Measurements from ENCODE around the gene PTPRD.

DNA sequence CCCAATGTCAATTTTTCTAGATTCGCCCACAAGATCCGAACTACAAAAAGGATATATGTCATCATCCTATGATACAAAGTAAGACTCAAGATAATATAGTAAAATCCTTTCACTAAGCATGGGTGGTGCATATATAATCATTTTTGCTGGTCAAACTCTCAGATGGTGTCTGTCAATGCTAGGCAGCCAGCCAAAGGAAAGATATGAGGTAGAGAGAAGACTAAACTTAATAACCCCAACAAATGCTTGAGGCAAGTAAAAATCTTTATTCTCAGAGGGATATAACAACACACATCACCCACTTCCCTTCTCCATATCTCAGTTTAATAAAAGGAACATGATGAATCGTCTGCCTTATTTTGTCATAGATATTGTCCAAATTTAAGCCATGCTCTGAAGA, 1972.0 kb downstream of the PTPRD start:
- no peak for TF ChIP-seq EZH2 (IDR thresholded peaks at IDR 0.05)
- TF ChIP-seq, protein P1, sequence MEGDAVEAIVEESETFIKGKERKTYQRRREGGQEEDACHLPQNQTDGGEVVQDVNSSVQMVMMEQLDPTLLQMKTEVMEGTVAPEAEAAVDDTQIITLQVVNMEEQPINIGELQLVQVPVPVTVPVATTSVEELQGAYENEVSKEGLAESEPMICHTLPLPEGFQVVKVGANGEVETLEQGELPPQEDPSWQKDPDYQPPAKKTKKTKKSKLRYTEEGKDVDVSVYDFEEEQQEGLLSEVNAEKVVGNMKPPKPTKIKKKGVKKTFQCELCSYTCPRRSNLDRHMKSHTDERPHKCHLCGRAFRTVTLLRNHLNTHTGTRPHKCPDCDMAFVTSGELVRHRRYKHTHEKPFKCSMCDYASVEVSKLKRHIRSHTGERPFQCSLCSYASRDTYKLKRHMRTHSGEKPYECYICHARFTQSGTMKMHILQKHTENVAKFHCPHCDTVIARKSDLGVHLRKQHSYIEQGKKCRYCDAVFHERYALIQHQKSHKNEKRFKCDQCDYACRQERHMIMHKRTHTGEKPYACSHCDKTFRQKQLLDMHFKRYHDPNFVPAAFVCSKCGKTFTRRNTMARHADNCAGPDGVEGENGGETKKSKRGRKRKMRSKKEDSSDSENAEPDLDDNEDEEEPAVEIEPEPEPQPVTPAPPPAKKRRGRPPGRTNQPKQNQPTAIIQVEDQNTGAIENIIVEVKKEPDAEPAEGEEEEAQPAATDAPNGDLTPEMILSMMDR (IDR thresholded peaks at IDR 0.05) = no peak
- TF ChIP-seq EZH2phosphoT487 (IDR thresholded peaks at IDR 0.05) = no peak

Data from neural progenitor cell (in vitro differentiated cells).